ENCODE data around the gene HTR3D. TPM values are rescaled to one million over a fixed set of nuclear protein-coding genes. Genes with fewer than 3 reads are reported as not detected.

HTR3D gene
- polyA plus RNA-seq, 1 donor (not counting 4 experiments of a cell fraction or from before 2014, with no cell fraction given): not detected

GRCh38 chr3:184062637-184063036, 31.1 kb downstream of the HTR3D start:
- no peaks in the 10 kb centered on the region for H3K4me1 ChIP-seq (ENCODE audit: control insufficient read depth, extremely low read depth, insufficient read depth, low read length)

GRCh38 chr3:184066211-184066610, 34.7 kb downstream of the HTR3D start:
- no peaks in the 10 kb centered on the region for H3K9me1 ChIP-seq (ENCODE audit: control insufficient read depth, extremely low read depth, insufficient read depth, low read length)
- dilution Hi-C loops (cut with MboI; ENCODE audit: extremely low pct_ligation_motif_present, low sequenced_read_pairs): no loop called here
- H3K4me1 ChIP-seq (ENCODE audit: control insufficient read depth, extremely low read depth, insufficient read depth, low read length): no peaks in the 10 kb centered on the region
- no peak for TF ChIP-seq EZH2 (IDR thresholded peaks at IDR 0.05; ENCODE audit: low read length)
- TF ChIP-seq CTCF (optimal IDR thresholded peaks at IDR 0.05 in 1 of 3, IDR thresholded peaks at IDR 0.05 in 1 of 3, conservative IDR thresholded peaks at IDR 0.05 in 1 of 3; ENCODE audit: extremely low read depth in 1 of 3, insufficient read depth in 2 of 3, low read length in 3 of 3): no peak
- no peaks in the 10 kb centered on the region for H3K27me3 ChIP-seq (ENCODE audit: control insufficient read depth, extremely low read depth, insufficient read depth, low read length)
- H3K36me3 ChIP-seq (ENCODE audit: control insufficient read depth in 2 of 2, extremely low read depth in 1 of 2, insufficient read depth in 2 of 2, low read length in 2 of 2): no peaks in the 10 kb centered on the region
- H2AFZ ChIP-seq (ENCODE audit: control insufficient read depth, low read length): no peak overlapping the region
- no peak overlapping the region for H3K4me2 ChIP-seq (ENCODE audit: control insufficient read depth, extremely low read depth, insufficient read depth, low read depth, low read length)
- no peaks in the 10 kb centered on the region for H4K20me1 ChIP-seq (ENCODE audit: control insufficient read depth, extremely low read depth, insufficient read depth, low read length)
- FAIRE-seq (no peak), DNase-seq (ENCODE audit: low read depth, low spot score) (no peak)
- no peak overlapping the region for H3K9ac ChIP-seq (ENCODE audit: control insufficient read depth, extremely low read depth, insufficient read depth, low read length)
- H3K4me3 ChIP-seq (ENCODE audit: control insufficient read depth in 2 of 3, extremely low read depth in 1 of 3, insufficient read depth in 2 of 3, low read depth in 1 of 3, low read length in 3 of 3): no peak overlapping the region
- no peaks in the 10 kb centered on the region for H3K79me2 ChIP-seq (ENCODE audit: control insufficient read depth, insufficient read depth, low read length)
- no peaks in the 10 kb centered on the region for H3K9me3 ChIP-seq (ENCODE audit: control insufficient read depth, low read depth, low read length)
- H3K27ac ChIP-seq (ENCODE audit: control insufficient read depth, insufficient read depth, low read length): no peak overlapping the region

More at GRCh38 chr3:184062637-184063036, 31.1 kb downstream of the HTR3D start:
- Histone ChIP-seq H3K27me3 (ENCODE audit: control insufficient read depth, extremely low read depth, insufficient read depth, low read length) (no peaks in the 10 kb centered on the region), H3K4me3 (ENCODE audit: control insufficient read depth in 2 of 3, extremely low read depth in 1 of 3, insufficient read depth in 2 of 3, low read depth in 1 of 3, low read length in 3 of 3) (no peak overlapping the region), H3K36me3 (ENCODE audit: control insufficient read depth in 2 of 2, extremely low read depth in 1 of 2, insufficient read depth in 2 of 2, low read length in 2 of 2) (no peaks in the 10 kb centered on the region), H4K20me1 (ENCODE audit: control insufficient read depth, extremely low read depth, insufficient read depth, low read length) (no peaks in the 10 kb centered on the region), H3K4me2 (ENCODE audit: control insufficient read depth, extremely low read depth, insufficient read depth, low read depth, low read length) (no peak overlapping the region), H3K27ac (ENCODE audit: control insufficient read depth, insufficient read depth, low read length) (no peak overlapping the region), H2AFZ (ENCODE audit: control insufficient read depth, low read length) (no peak overlapping the region), H3K9me3 (ENCODE audit: control insufficient read depth, low read depth, low read length) (no peaks in the 10 kb centered on the region), H3K9me1 (ENCODE audit: control insufficient read depth, extremely low read depth, insufficient read depth, low read length) (no peaks in the 10 kb centered on the region), H3K9ac (ENCODE audit: control insufficient read depth, extremely low read depth, insufficient read depth, low read length) (no peak overlapping the region), H3K79me2 (ENCODE audit: control insufficient read depth, insufficient read depth, low read length) (no peaks in the 10 kb centered on the region)
- DNase-seq (ENCODE audit: low read depth, low spot score) (no peak), FAIRE-seq (no peak)
- dilution Hi-C loops (cut with MboI; ENCODE audit: extremely low pct_ligation_motif_present, low sequenced_read_pairs): no loop called here
- no peak for TF ChIP-seq CTCF (optimal IDR thresholded peaks at IDR 0.05 in 1 of 3, IDR thresholded peaks at IDR 0.05 in 1 of 3, conservative IDR thresholded peaks at IDR 0.05 in 1 of 3; ENCODE audit: extremely low read depth in 1 of 3, insufficient read depth in 2 of 3, low read length in 3 of 3)
- TF ChIP-seq EZH2 (IDR thresholded peaks at IDR 0.05; ENCODE audit: low read length): no peak

All from keratinocyte (primary cell).